IMR-90 (cell line): ENCODE measurements around the gene JPH3.

ENCODE experiments used
- CEBPB ChIP-seq: IDR thresholded peaks from 2 replicates; pipeline ENCODE4 v1.6.1; 2012; ENCODE audit warnings: low read depth, low read length, improper control_type of control experiment
- CHD1 ChIP-seq: IDR thresholded peaks from 2 replicates; pipeline ENCODE4 v1.6.1; 2012; ENCODE audit warnings: low read depth, low read length, improper control_type of control experiment
- CTCF ChIP-seq: conservative IDR thresholded peaks from 2 replicates; pipeline ENCODE4 v1.5.1; 2012; ENCODE audit warnings: mild to moderate bottlenecking, low read depth, low read length, improper control_type of control experiment
- ELK1 ChIP-seq: fragments of 150-350 bp; IDR thresholded peaks from 2 replicates; pipeline ENCODE4 v1.6.1; 2016; ENCODE audit warnings: low read depth, mild to moderate bottlenecking, low read length, moderate library complexity, borderline replicate concordance
- FOS ChIP-seq: fragments of 150-350 bp; IDR thresholded peaks from 2 replicates; pipeline ENCODE4 v1.6.1; 2016; ENCODE audit warnings: low read depth, low read length
- MAFK ChIP-seq: IDR thresholded peaks from 2 replicates; pipeline ENCODE4 v1.6.1; 2012; ENCODE audit warnings: low read depth, low read length, improper control_type of control experiment
- MXI1 ChIP-seq: IDR thresholded peaks from 2 replicates; pipeline ENCODE4 v1.6.1; 2012; ENCODE audit warnings: low read depth, mild to moderate bottlenecking, low read length, moderate library complexity, borderline replicate concordance
- POLR2A ChIP-seq: IDR thresholded peaks from 2 replicates; pipeline ENCODE4 v1.6.1; 2012; ENCODE audit warnings: mild to moderate bottlenecking, low read depth, low read length
- RAD21 ChIP-seq: IDR thresholded peaks from 2 replicates; pipeline ENCODE4 v1.6.1; 2012; ENCODE audit warnings: low read length, improper control_type of control experiment
- RCOR1 ChIP-seq: IDR thresholded peaks from 2 replicates; pipeline ENCODE4 v1.6.1; 2012; ENCODE audit warnings: mild to moderate bottlenecking, low read length, improper control_type of control experiment; ENCODE audit not compliant: insufficient replicate concordance
- RFX5 ChIP-seq: IDR thresholded peaks from 2 replicates; pipeline ENCODE4 v1.8.0; 2012; ENCODE audit warnings: low read depth, mild to moderate bottlenecking, low read length, moderate library complexity
- SMC3 ChIP-seq: fragments of 150-350 bp; IDR thresholded peaks from 2 replicates; pipeline ENCODE4 v1.6.1; 2016; ENCODE audit warnings: low read depth, mild to moderate bottlenecking, antibody characterized with exemption, low read length, moderate library complexity

DNA sequence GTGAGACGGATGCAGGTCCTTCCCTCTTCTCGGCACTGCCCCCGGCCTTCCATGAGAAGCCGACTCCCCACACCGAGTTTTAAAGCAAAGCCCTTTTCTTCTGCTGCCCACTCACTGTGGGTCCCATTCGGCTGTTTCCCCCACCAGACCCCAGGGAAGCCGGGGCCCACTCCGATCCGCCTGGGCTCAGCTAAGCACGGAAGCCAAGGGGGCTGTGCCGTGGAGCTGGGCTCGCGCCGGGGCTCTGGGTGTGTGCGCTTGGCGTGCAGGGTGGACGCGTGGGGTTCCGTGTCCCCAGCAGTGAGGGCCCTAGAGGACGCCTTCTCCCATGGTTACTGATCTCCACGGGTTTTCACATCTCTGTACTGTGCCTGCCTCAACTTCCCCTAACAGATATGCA is 94.9 kb downstream of the JPH3 start:
- no peak for TF ChIP-seq CTCF
- TF ChIP-seq POLR2A, result no peak
- no peak for TF ChIP-seq SMC3
- no peak for TF ChIP-seq MXI1
- TF ChIP-seq CHD1, result no peak
- TF ChIP-seq MAFK, result no peak
- TF ChIP-seq FOS, result no peak
- no peak for TF ChIP-seq RFX5
- no peak for TF ChIP-seq ELK1
- no peak for TF ChIP-seq RCOR1
- no peak for TF ChIP-seq RAD21
- TF ChIP-seq CEBPB, result no peak
